T-cell (primary cell): ENCODE results near the gene GALE. TPM values are rescaled to one million over a fixed set of nuclear protein-coding genes. Genes with fewer than 3 reads are reported as not detected.
A peak's percentile ranks its signal among the peaks of the same experiment; 100 is the strongest.

Experiments
- ATAC-seq, 4 experiments: fragments of 200-7000 bp in 3 of 4; fragments of 150-1000 bp in 1 of 4; cut with Tn5 transposase; replicated peaks in 1 of 4; 1 replicate in 3 of 4; 2 replicates in 1 of 4; pipeline ENCODE4 v1.10.0; 2021; ENCODE audit warnings: moderate library complexity in 3 of 4, mild to moderate bottlenecking in 2 of 4, moderate number of reproducible peaks in 1 of 4
- CTCF ChIA-PET, 2 donors: fragments of 300-600 bp; sonication (Branson Sonifier 250); formaldehyde crosslinking; loops; one replicate each; lab custom pipeline; 2022; ENCODE audit warnings: antibody characterized with exemption in 2 of 2; lab: Charles Lee
- POLR2A ChIA-PET, 2 donors: fragments of 300-600 bp; sonication (Branson Sonifier 250); formaldehyde crosslinking; loops; one replicate each; lab custom pipeline; 2022; ENCODE audit warnings: antibody characterized with exemption in 2 of 2; lab: Charles Lee
- DNase-seq, 35 experiments: peaks; one replicate each; pipeline versions ENCODE4 v3.0.0 to v3.0.0-alpha.2; 2013 to 2023
- H3K27ac ChIP-seq: one replicate; pipeline ENCODE4 v1.5.1; 2013; ENCODE audit warnings: low read length
- H3K27me3 ChIP-seq, 2 experiments: replicated peaks in 1 of 2; 1 replicate in 1 of 2; 2 replicates in 1 of 2; pipeline versions ENCODE4 v1.6.1 to v1.7.0; 2013; ENCODE audit warnings: low read length in 1 of 2, mixed read lengths in 1 of 2; ENCODE audit not compliant: control insufficient read depth in 2 of 2, insufficient read depth in 2 of 2; ENCODE audit errors: extremely low read depth in 1 of 2
- H3K36me3 ChIP-seq, 2 donors: 1 replicate in 1 of 2; 2 replicates in 1 of 2; pipeline versions ENCODE4 v1.6.1 to v1.7.0; 2013; ENCODE audit warnings: low read length in 1 of 2; ENCODE audit not compliant: control insufficient read depth in 2 of 2, insufficient read depth in 1 of 2; ENCODE audit errors: extremely low read depth in 1 of 2
- H3K4me1 ChIP-seq, 2 experiments: 1 replicate in 1 of 2; 2 replicates in 1 of 2; pipeline versions ENCODE4 v1.6.1 to v1.7.0; 2013; ENCODE audit warnings: low read length in 2 of 2, mixed read lengths in 1 of 2; ENCODE audit not compliant: insufficient read depth in 2 of 2, control insufficient read depth in 1 of 2; ENCODE audit errors: extremely low read depth in 1 of 2
- H3K4me3 ChIP-seq, 2 donors: 1 replicate in 1 of 2; 2 replicates in 1 of 2; pipeline versions ENCODE4 v1.5.1 to v1.7.0; 2013; ENCODE audit warnings: mild to moderate bottlenecking in 2 of 2, low read length in 1 of 2, moderate library complexity in 1 of 2; ENCODE audit not compliant: control insufficient read depth in 1 of 2; ENCODE audit errors: extremely low read depth in 1 of 2
- H3K9me3 ChIP-seq: 2 replicates; pipeline ENCODE4 v1.7.0; 2013
- H3K27ac Mint-ChIP-seq, 2 donors: one replicate each; pipeline ENCODE4 v1.8.0; 2020 to 2021; ENCODE audit warnings: mild to moderate bottlenecking in 2 of 2, mixed read lengths in 2 of 2
- H3K27me3 Mint-ChIP-seq, 2 donors: one replicate each; pipeline ENCODE4 v1.8.0; 2021 to 2022; ENCODE audit warnings: mixed read lengths in 2 of 2
- H3K36me3 Mint-ChIP-seq: one replicate; pipeline ENCODE4 v1.8.0; 2021; ENCODE audit warnings: mixed read lengths
- H3K4me1 Mint-ChIP-seq, 3 donors: one replicate each; pipeline ENCODE4 v1.8.0; 2020 to 2022; ENCODE audit warnings: mixed read lengths in 3 of 3, mild to moderate bottlenecking in 1 of 3
- H3K4me3 Mint-ChIP-seq, 3 donors: one replicate each; pipeline ENCODE4 v1.8.0; 2020 to 2022; ENCODE audit warnings: mild to moderate bottlenecking in 3 of 3, mixed read lengths in 3 of 3, moderate library complexity in 3 of 3
- H3K9me3 Mint-ChIP-seq, 3 donors: one replicate each; pipeline ENCODE4 v1.8.0; 2020 to 2022; ENCODE audit warnings: mixed read lengths in 3 of 3
- WGBS: methylation state at CpG from one replicate; pipeline ENCODE4 v1.1.5; 2013; ENCODE audit warnings: missing lambda C conversion rate; ENCODE audit not compliant: insufficient coverage; 5-methylcytosine and 5-hydroxymethylcytosine counted together
- total RNA-seq, 35 experiments: library from RNA in 6 of 35; stranded (reverse) in 6 of 35; fragments of 120-200 nt in 1 of 35; gene quantifications; one replicate each; pipeline versions ENCODE4 v1.2.1 to v1.2.4 and lab custom pipeline; 2013 to 2026

GALE gene
- total RNA-seq, 5 donors from 2014 or later (not counting 1 experiment from before 2014, with no cell fraction given), result 7.5 to 16.5 (median 12.6) TPM

GRCh38 chr1:23825762-23826522 is 25.4 kb upstream of the GALE start:
- CTCF ChIA-PET, result interaction anchor here (0.7 to 2.6 kb wide), 3 partner anchors 15 to 341 kb away, joined by 3 to 21 read pairs (median 5); no protein-coding TSS in a partner anchor
- H3K27ac Mint-ChIP-seq, result peak overlapping the region; percentile 95 to 97
- peak overlapping the region; percentile 93 to 95 (median 94) for H3K4me3 Mint-ChIP-seq
- Histone ChIP-seq H3K36me3 (no peaks in the 10 kb centered on the region), H3K9me3 (no peaks in the 10 kb centered on the region), H3K27me3 (no peaks in the 10 kb centered on the region), H3K4me1 (peaks cover 5 to 13% of the 10 kb centered on the region in 2 experiments), H3K27ac (peak overlapping the region; percentile 96), H3K4me3 (peak overlapping the region; percentile 99 to 100)
- peak in 1 of 35 experiments; percentile 49 for DNase-seq
- no peaks in the 10 kb centered on the region for H3K9me3 Mint-ChIP-seq
- H3K36me3 Mint-ChIP-seq, result no peaks in the 10 kb centered on the region
- peaks cover 22 to 34% (median 26%) of the 10 kb centered on the region in 3 donors for H3K4me1 Mint-ChIP-seq
- POLR2A ChIA-PET, result interaction anchor here (0.5 to 0.7 kb wide), 12 partner anchors 16 to 1816 kb away, joined by 3 to 9 read pairs (median 4); partner anchors contain the start of gene RPL11 (in 1 of the 2)
- peak; percentile 11 to 32 (median 18) for ATAC-seq
- no peaks in the 10 kb centered on the region for H3K27me3 Mint-ChIP-seq
- 89% methylated on average over 10 of the region's 24 CpGs for WGBS

- H3K27ac ChIP-seq, result peak within 1 kb of the TSS; percentile 96
- H3K4me1 Mint-ChIP-seq, result peaks cover 22 to 34% (median 26%) of the 10 kb centered on the region in 3 donors
- H3K27me3 ChIP-seq, result no peaks in the 10 kb centered on the region
- H3K4me3 ChIP-seq, result peak within 1 kb of the TSS; percentile 99 to 100
- CTCF ChIA-PET, result interaction anchor here (0.7 to 2.6 kb wide), 4 partner anchors 15 to 341 kb away, joined by 3 to 21 read pairs (median 4); partner anchors contain the start of gene GALE (in 1 of the 2)
- H3K27ac Mint-ChIP-seq, result peak within 1 kb of the TSS; percentile 95 to 97
- H3K9me3 ChIP-seq, result no peaks in the 10 kb centered on the region
- ATAC-seq, result peak; percentile 93 to 98 (median 98)
- H3K36me3 Mint-ChIP-seq, result peaks cover 3% of the 10 kb centered on the region
- POLR2A ChIA-PET, result interaction anchor here (0.5 to 0.8 kb wide), 12 partner anchors 15 to 1817 kb away, joined by 3 to 9 read pairs (median 4); partner anchors contain the start of gene SRSF10 (in 1 of the 2)
- peak; percentile 72 to 91 (median 85) for DNase-seq
- peak within 1 kb of the TSS; percentile 93 to 95 (median 94) for H3K4me3 Mint-ChIP-seq
- no peaks in the 10 kb centered on the region for H3K9me3 Mint-ChIP-seq
- H3K36me3 ChIP-seq, result no peaks in the 10 kb centered on the region
- H3K4me1 ChIP-seq, result peaks cover 5 to 13% of the 10 kb centered on the region in 2 experiments
- under 1% methylated on average over 32 of the region's 42 CpGs for WGBS
- H3K27me3 Mint-ChIP-seq, result no peaks in the 10 kb centered on the region
These were observed 24.7 kb upstream of the GALE start, which contains the start of gene HMGCL for GRCh38 chr1:23825076-23825761. TSS of gene HMGCL (minus strand) at chr1:23825429. CDS start at chr1:23825415, 14 bp downstream.

- Histone ChIP-seq H3K4me1 (peaks cover 5 to 13% of the 10 kb centered on the region in 2 experiments), H3K4me3 (peak overlapping the region; percentile 99 to 100), H3K9me3 (no peaks in the 10 kb centered on the region), H3K27ac (peak overlapping the region; percentile 96), H3K36me3 (no peaks in the 10 kb centered on the region), H3K27me3 (no peaks in the 10 kb centered on the region)
- Mint-ChIP-seq H3K4me1 (peaks cover 22 to 34% (median 26%) of the 10 kb centered on the region in 3 donors), H3K36me3 (peaks cover 5% of the 10 kb centered on the region), H3K4me3 (peak overlapping the region; percentile 93 to 95 (median 94)), H3K9me3 (no peaks in the 10 kb centered on the region), H3K27ac (peak overlapping the region; percentile 95 to 97), H3K27me3 (no peaks in the 10 kb centered on the region)
- DNase-seq (no peak), ATAC-seq (peak in 1 of 4 experiments; percentile 6)
- CTCF ChIA-PET, result interaction anchor here (0.9 to 2.6 kb wide), 4 partner anchors 14 to 340 kb away, joined by 3 to 21 read pairs (median 4); partner anchors contain the start of gene GALE (in 1 of the 2)
- POLR2A ChIA-PET, result interaction anchor here in 1 of 2 donors (0.8 kb wide), 1 partner anchor 156 kb away, joined by 3 read pairs; the partner anchor contains the start of gene SRSF10
- WGBS, result 0% methylated on average over 3 of the region's 8 CpGs
These were observed 24.1 kb upstream of the GALE start for GRCh38 chr1:23824711-23825075.

GRCh38 chr1:23823767-23824166 is 23.2 kb upstream of the GALE start:
- POLR2A ChIA-PET, result interaction anchor here in 1 of 2 donors (0.5 kb wide), 1 partner anchor 150 kb away, joined by 3 read pairs; no protein-coding TSS in a partner anchor
- Histone ChIP-seq H3K36me3 (peaks cover 0 to under 1% of the 10 kb centered on the region in 2 donors), H3K9me3 (no peaks in the 10 kb centered on the region), H3K27me3 (no peaks in the 10 kb centered on the region), H3K4me1 (peaks cover 5 to 13% of the 10 kb centered on the region in 2 experiments), H3K4me3 (no peak overlapping the region), H3K27ac (no peak overlapping the region)
- H3K4me3 Mint-ChIP-seq, result peak overlapping the region; percentile 93 to 95 (median 94)
- ATAC-seq, result no peak
- WGBS, result 98% methylated on average over 5 of the region's 7 CpGs
- H3K36me3 Mint-ChIP-seq, result peaks cover 5% of the 10 kb centered on the region
- H3K27me3 Mint-ChIP-seq, result no peaks in the 10 kb centered on the region
- H3K4me1 Mint-ChIP-seq, result peaks cover 22 to 34% (median 26%) of the 10 kb centered on the region in 3 donors
- no peak for DNase-seq
- no peaks in the 10 kb centered on the region for H3K9me3 Mint-ChIP-seq
- peak overlapping the region in 1 of 2 donors; percentile 97 for H3K27ac Mint-ChIP-seq
- CTCF ChIA-PET, result interaction anchor here (0.6 to 2.6 kb wide), 3 partner anchors 13 to 15 kb away, joined by 6 to 21 read pairs (median 6); no protein-coding TSS in a partner anchor

GRCh38 chr1:23817633-23818032 is 17.1 kb upstream of the GALE start:
- Histone ChIP-seq H3K36me3 (peaks cover 13 to 48% of the 10 kb centered on the region in 2 donors), H3K9me3 (no peaks in the 10 kb centered on the region), H3K4me3 (no peak overlapping the region), H3K27ac (no peak overlapping the region), H3K4me1 (no peaks in the 10 kb centered on the region), H3K27me3 (no peaks in the 10 kb centered on the region)
- no peaks in the 10 kb centered on the region for H3K27me3 Mint-ChIP-seq
- H3K36me3 Mint-ChIP-seq, result peaks cover 30% of the 10 kb centered on the region
- ATAC-seq (no peak), DNase-seq (no peak)
- H3K9me3 Mint-ChIP-seq, result no peaks in the 10 kb centered on the region
- no peak overlapping the region for H3K4me3 Mint-ChIP-seq
- POLR2A ChIA-PET, result interaction anchor here in 1 of 2 donors (0.7 kb wide), 1 partner anchor 40 kb away, joined by 3 read pairs; no protein-coding TSS in a partner anchor
- 100% methylated on average over 1 of the region's 3 CpGs for WGBS
- H3K27ac Mint-ChIP-seq, result no peak overlapping the region
- CTCF ChIA-PET, result interaction anchor here in 1 of 2 donors (1.0 kb wide), 1 partner anchor 46 kb away, joined by 3 read pairs; no protein-coding TSS in a partner anchor
- H3K4me1 Mint-ChIP-seq, result peaks cover 0 to 6% (median 3%) of the 10 kb centered on the region in 3 donors
